ENCODE data around the gene CCT7. TPM values are rescaled to one million over a fixed set of nuclear protein-coding genes. Genes with fewer than 3 reads are reported as not detected.
A peak's percentile ranks its signal among the peaks of the same experiment; 100 is the strongest.

CCT7 gene
- total and polyA plus RNA-seq, 2 experiments from 2014 or later, result 190 to 197 TPM

DNA sequence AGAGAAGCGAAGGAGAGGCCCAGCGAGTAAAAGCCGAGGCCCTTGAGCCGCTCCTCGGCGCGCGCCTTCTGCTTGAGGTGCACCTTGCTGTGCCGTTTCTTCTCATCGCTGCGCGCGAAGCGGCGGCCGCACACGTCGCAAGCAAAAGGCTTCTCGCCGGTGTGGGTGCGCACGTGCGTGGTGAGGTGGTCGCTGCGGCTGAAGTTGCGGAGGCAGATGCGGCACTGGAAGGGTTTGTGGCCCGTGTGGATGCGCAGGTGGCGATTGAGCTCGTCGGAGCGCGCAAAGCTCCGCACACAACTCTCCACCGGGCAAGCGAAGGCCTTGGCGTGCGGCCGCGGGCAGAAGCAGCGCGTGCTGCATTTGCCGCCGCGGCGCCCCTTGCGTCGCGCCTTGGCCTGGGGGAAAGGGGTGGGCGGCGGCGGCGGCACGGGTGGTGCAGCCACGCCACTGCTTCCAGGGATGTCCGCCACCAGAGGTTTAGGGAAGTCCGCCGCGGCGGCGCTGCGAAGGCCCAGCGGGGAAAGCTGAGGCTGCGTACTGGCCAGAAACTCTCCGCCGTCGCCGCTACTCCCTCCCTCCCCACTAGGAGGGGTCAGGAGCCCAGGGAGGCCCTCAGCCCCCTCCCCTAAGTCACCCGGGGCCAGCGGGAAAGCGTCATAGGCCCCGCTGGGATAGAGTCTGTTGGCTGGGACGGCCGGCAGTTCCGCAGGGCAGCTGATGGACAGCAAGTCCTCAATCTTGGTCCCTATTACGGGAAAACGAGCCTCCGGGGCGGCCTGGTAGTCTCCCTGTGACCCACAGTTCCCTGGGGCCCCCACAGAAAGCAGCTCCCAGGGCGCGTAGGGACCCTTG, 57.6 kb downstream of the CCT7 start:
- Histone ChIP-seq H3K36me3 (replicated peaks; ENCODE audit: insufficient read depth, low read depth) (no peaks in the 10 kb centered on the region), H3K4me3 (no peak overlapping the region), H3K4me1 (ENCODE audit: insufficient read depth) (no peaks in the 10 kb centered on the region), H3K4me2 (peak overlapping the region; percentile 84), H4K20me1 (ENCODE audit: insufficient read depth, poor library complexity, severe bottlenecking) (no peaks in the 10 kb centered on the region), H3K27ac (no peak overlapping the region), H3K27me3 (peaks cover 95% of the 10 kb centered on the region), H3K9me2 (replicated peaks; ENCODE audit: insufficient read depth) (no peaks in the 10 kb centered on the region), H2AFZ (peak overlapping the region; percentile 26), H3K9me3 (ENCODE audit: low read depth) (no peaks in the 10 kb centered on the region), H3K79me2 (no peaks in the 10 kb centered on the region)
- 2% methylated on average over 64 of the region's 82 CpGs for WGBS (ENCODE audit: low lambda C conversion rate, missing lambda C conversion rate)
- no peak for DNase-seq (ENCODE audit: low spot score)
- TF ChIP-seq, protein P1, sequence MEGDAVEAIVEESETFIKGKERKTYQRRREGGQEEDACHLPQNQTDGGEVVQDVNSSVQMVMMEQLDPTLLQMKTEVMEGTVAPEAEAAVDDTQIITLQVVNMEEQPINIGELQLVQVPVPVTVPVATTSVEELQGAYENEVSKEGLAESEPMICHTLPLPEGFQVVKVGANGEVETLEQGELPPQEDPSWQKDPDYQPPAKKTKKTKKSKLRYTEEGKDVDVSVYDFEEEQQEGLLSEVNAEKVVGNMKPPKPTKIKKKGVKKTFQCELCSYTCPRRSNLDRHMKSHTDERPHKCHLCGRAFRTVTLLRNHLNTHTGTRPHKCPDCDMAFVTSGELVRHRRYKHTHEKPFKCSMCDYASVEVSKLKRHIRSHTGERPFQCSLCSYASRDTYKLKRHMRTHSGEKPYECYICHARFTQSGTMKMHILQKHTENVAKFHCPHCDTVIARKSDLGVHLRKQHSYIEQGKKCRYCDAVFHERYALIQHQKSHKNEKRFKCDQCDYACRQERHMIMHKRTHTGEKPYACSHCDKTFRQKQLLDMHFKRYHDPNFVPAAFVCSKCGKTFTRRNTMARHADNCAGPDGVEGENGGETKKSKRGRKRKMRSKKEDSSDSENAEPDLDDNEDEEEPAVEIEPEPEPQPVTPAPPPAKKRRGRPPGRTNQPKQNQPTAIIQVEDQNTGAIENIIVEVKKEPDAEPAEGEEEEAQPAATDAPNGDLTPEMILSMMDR (IDR thresholded peaks at IDR 0.05; ENCODE audit: poor library complexity), result no peak
- peak; percentile 95 for TF ChIP-seq EZH2 (IDR thresholded peaks at IDR 0.05; ENCODE audit: borderline replicate concordance)
- peak; percentile 46 for TF ChIP-seq EZH2phosphoT487 (IDR thresholded peaks at IDR 0.05; ENCODE audit: low read depth, severe bottlenecking, unreplicated experiment)

DNA sequence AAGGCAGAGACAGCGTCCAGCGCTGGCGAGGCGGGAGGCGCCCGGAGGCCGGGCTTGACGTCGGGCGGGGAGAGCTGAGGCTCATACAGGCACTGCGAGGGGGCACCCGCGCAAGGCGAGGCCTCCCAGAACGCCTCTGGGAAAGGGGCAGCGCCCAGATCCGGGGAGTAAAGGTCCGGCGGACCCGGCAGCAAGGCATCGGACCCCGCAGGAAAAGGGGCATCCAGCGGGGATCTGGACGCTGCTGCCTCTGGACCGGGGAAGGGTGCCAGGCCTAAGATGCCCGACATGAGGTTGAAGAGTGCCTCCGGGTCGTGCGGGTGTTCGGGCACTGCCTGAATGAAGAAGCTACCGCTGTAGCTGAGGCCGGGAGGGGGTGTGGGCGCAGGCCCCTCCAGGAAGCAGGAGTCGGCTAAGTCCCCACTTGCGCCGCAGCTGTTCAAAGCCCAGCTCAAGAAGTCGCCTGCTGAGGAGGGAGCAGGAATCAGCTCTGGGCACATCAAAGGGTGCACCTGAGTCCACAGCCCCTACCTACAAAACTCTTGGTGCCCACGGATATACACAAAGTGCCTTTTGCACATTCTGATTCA, 58.3 kb downstream of the CCT7 start:
- H3K4me2 ChIP-seq, result peak overlapping the region; percentile 92
- H3K27me3 ChIP-seq, result peaks cover 98% of the 10 kb centered on the region

DNA sequence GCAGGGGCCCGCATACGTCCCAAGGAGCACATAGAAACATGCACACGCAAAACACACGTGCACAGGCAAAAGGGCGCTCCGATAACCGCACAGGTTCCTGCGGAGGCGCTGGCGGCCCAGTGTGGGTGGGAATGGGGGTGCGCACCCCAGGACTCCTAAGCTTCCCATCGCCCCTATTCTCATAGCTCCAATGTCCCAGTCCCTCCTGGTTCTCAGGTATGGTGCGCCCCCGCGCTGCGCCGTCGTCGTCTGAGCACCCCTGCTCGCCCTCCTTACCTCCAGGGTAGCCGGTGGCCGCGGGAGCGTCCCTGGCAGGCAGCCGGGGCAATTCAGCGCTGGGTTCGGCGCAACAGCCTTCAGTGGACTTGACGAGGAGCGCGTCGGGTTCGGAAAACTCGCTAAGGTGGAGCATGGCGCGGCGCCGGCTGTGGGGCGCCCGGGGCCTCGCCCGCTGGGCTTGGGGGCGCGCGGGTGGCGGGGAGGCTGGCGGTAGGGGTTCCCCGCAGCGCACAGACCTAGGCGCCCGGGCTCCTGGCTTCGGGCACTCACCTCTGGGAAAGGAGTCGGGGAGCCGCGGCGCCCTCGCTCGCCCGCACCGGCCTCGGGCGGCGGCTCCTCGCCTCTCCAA, 58.9 kb downstream of the CCT7 start:
- no peaks in the 10 kb centered on the region for H3K79me2 ChIP-seq
- H3K36me3 ChIP-seq (replicated peaks; ENCODE audit: insufficient read depth, low read depth), result no peaks in the 10 kb centered on the region
- peak overlapping the region; percentile 3 for H3K4me3 ChIP-seq
- peaks cover 99% of the 10 kb centered on the region for H3K27me3 ChIP-seq
- no peaks in the 10 kb centered on the region for H3K9me2 ChIP-seq (replicated peaks; ENCODE audit: insufficient read depth)
- H3K27ac ChIP-seq, result no peak overlapping the region
- H2AFZ ChIP-seq, result peak overlapping the region; percentile 1
- H3K4me2 ChIP-seq, result peak overlapping the region; percentile 92
- WGBS (ENCODE audit: low lambda C conversion rate, missing lambda C conversion rate), result 10% methylated on average over 33 of the region's 64 CpGs
- no peaks in the 10 kb centered on the region for H4K20me1 ChIP-seq (ENCODE audit: insufficient read depth, poor library complexity, severe bottlenecking)
- TF ChIP-seq EZH2phosphoT487 (IDR thresholded peaks at IDR 0.05; ENCODE audit: low read depth, severe bottlenecking, unreplicated experiment) (peak; percentile 22), EZH2 (IDR thresholded peaks at IDR 0.05; ENCODE audit: borderline replicate concordance) (peak; percentile 84)
- TF ChIP-seq, protein P1 (IDR thresholded peaks at IDR 0.05; ENCODE audit: poor library complexity), result no peak
- no peaks in the 10 kb centered on the region for H3K4me1 ChIP-seq (ENCODE audit: insufficient read depth)
- no peaks in the 10 kb centered on the region for H3K9me3 ChIP-seq (ENCODE audit: low read depth)
- DNase-seq (ENCODE audit: low spot score), result no peak

More for the DNA sequence above, 58.3 kb downstream of the CCT7 start:
- Histone ChIP-seq H3K4me1 (ENCODE audit: insufficient read depth) (no peaks in the 10 kb centered on the region), H3K9me2 (replicated peaks; ENCODE audit: insufficient read depth) (no peaks in the 10 kb centered on the region), H3K79me2 (no peaks in the 10 kb centered on the region), H3K9me3 (ENCODE audit: low read depth) (no peaks in the 10 kb centered on the region), H3K27ac (no peak overlapping the region), H2AFZ (no peak overlapping the region), H4K20me1 (ENCODE audit: insufficient read depth, poor library complexity, severe bottlenecking) (no peaks in the 10 kb centered on the region), H3K4me3 (no peak overlapping the region), H3K36me3 (replicated peaks; ENCODE audit: insufficient read depth, low read depth) (no peaks in the 10 kb centered on the region)
- no peak for DNase-seq (ENCODE audit: low spot score)
- TF ChIP-seq, protein P1 (IDR thresholded peaks at IDR 0.05; ENCODE audit: poor library complexity), result no peak
- TF ChIP-seq EZH2phosphoT487 (IDR thresholded peaks at IDR 0.05; ENCODE audit: low read depth, severe bottlenecking, unreplicated experiment) (peak; percentile 29), EZH2 (IDR thresholded peaks at IDR 0.05; ENCODE audit: borderline replicate concordance) (no peak)
- 10% methylated on average over 38 of the region's 38 CpGs for WGBS (ENCODE audit: low lambda C conversion rate, missing lambda C conversion rate)

Data from hepatocyte (in vitro differentiated cells).